ENCODE results near the gene FAM180A.

The FAM180A gene

GRCh38 chr7:135706858-135707569 lies 41.6 kb downstream of the FAM180A start:
- Histone ChIP-seq H3K9me3 (ENCODE audit: insufficient read depth, low read length) (no peaks in the 10 kb centered on the region), H3K4me2 (ENCODE audit: low read depth, low read length, poor library complexity, severe bottlenecking) (no peak overlapping the region), H3K27ac (ENCODE audit: low read depth, low read length) (no peak overlapping the region), H2AFZ (ENCODE audit: low read depth, low read length, severe bottlenecking) (no peak overlapping the region), H4K20me1 (ENCODE audit: low read depth, low read length) (no peaks in the 10 kb centered on the region), H3K36me3 (ENCODE audit: low read length) (no peaks in the 10 kb centered on the region), H3K79me2 (ENCODE audit: insufficient read depth, low read length) (no peaks in the 10 kb centered on the region), H3K27me3 (ENCODE audit: low read length) (no peaks in the 10 kb centered on the region), H3K4me3 (ENCODE audit: insufficient read depth, low read length, poor library complexity, severe bottlenecking) (no peak overlapping the region), H3F3A (ENCODE audit: insufficient read depth) (no peaks in the 10 kb centered on the region), H3K9ac (ENCODE audit: low read length) (no peak overlapping the region), H3K9me2 (replicated peaks; ENCODE audit: insufficient read depth, low read length) (no peaks in the 10 kb centered on the region)
- no peak for TF ChIP-seq CTCF (IDR thresholded peaks at IDR 0.05; ENCODE audit: insufficient read depth, low read length, poor library complexity, severe bottlenecking)
- TF ChIP-seq EZH2phosphoT487 (conservative IDR thresholded peaks at IDR 0.05; ENCODE audit: low read length) = no peak

GRCh38 chr7:135706038-135706742 lies 42.4 kb downstream of the FAM180A start:
- no peak overlapping the region for H2AFZ ChIP-seq (ENCODE audit: low read depth, low read length, severe bottlenecking)
- no peaks in the 10 kb centered on the region for H3K27me3 ChIP-seq (ENCODE audit: low read length)
- no peak overlapping the region for H3K9ac ChIP-seq (ENCODE audit: low read length)
- no peak overlapping the region for H3K4me2 ChIP-seq (ENCODE audit: low read depth, low read length, poor library complexity, severe bottlenecking)
- H3K36me3 ChIP-seq (ENCODE audit: low read length) = no peaks in the 10 kb centered on the region
- H4K20me1 ChIP-seq (ENCODE audit: low read depth, low read length) = no peaks in the 10 kb centered on the region
- no peaks in the 10 kb centered on the region for H3K9me2 ChIP-seq (replicated peaks; ENCODE audit: insufficient read depth, low read length)
- H3K27ac ChIP-seq (ENCODE audit: low read depth, low read length) = no peak overlapping the region
- H3K9me3 ChIP-seq (ENCODE audit: insufficient read depth, low read length) = no peaks in the 10 kb centered on the region
- no peak overlapping the region for H3K4me3 ChIP-seq (ENCODE audit: insufficient read depth, low read length, poor library complexity, severe bottlenecking)
- TF ChIP-seq EZH2phosphoT487 (conservative IDR thresholded peaks at IDR 0.05; ENCODE audit: low read length) = no peak
- TF ChIP-seq CTCF (IDR thresholded peaks at IDR 0.05; ENCODE audit: insufficient read depth, low read length, poor library complexity, severe bottlenecking) = no peak
- H3F3A ChIP-seq (ENCODE audit: insufficient read depth) = no peaks in the 10 kb centered on the region
- H3K79me2 ChIP-seq (ENCODE audit: insufficient read depth, low read length) = no peaks in the 10 kb centered on the region

GRCh38 chr7:135704698-135705097 lies 43.9 kb downstream of the FAM180A start:
- Histone ChIP-seq H3K9me2 (replicated peaks; ENCODE audit: insufficient read depth, low read length) (no peaks in the 10 kb centered on the region), H3K9me3 (ENCODE audit: insufficient read depth, low read length) (no peaks in the 10 kb centered on the region), H3K4me3 (ENCODE audit: insufficient read depth, low read length, poor library complexity, severe bottlenecking) (no peak overlapping the region), H3K9ac (ENCODE audit: low read length) (no peak overlapping the region), H2AFZ (ENCODE audit: low read depth, low read length, severe bottlenecking) (no peak overlapping the region), H4K20me1 (ENCODE audit: low read depth, low read length) (no peaks in the 10 kb centered on the region), H3K4me2 (ENCODE audit: low read depth, low read length, poor library complexity, severe bottlenecking) (no peak overlapping the region), H3K79me2 (ENCODE audit: insufficient read depth, low read length) (no peaks in the 10 kb centered on the region), H3K27me3 (ENCODE audit: low read length) (no peaks in the 10 kb centered on the region), H3K27ac (ENCODE audit: low read depth, low read length) (no peak overlapping the region), H3K36me3 (ENCODE audit: low read length) (no peaks in the 10 kb centered on the region), H3F3A (ENCODE audit: insufficient read depth) (no peaks in the 10 kb centered on the region)
- no peak for TF ChIP-seq EZH2phosphoT487 (conservative IDR thresholded peaks at IDR 0.05; ENCODE audit: low read length)
- no peak for TF ChIP-seq CTCF (IDR thresholded peaks at IDR 0.05; ENCODE audit: insufficient read depth, low read length, poor library complexity, severe bottlenecking)
